Stimulated activated CD4-positive, alpha-beta T cell treated with anti-CD3 and anti-CD28 coated beads, Interleukin-4, amount 100 ng/mL, for 1 hour (primary cell): Measurements from ENCODE around the gene AGAP1.
"Not testable (repeated sequence)": the region's sequence is repeated elsewhere in the genome, so short reads cannot be mapped to it uniquely, and the experiment has no call there.

Experiments used
- DNase-seq: peaks from one replicate; pipeline ENCODE4 v3.0.0-alpha.2; 2020

Gene AGAP1

DNA sequence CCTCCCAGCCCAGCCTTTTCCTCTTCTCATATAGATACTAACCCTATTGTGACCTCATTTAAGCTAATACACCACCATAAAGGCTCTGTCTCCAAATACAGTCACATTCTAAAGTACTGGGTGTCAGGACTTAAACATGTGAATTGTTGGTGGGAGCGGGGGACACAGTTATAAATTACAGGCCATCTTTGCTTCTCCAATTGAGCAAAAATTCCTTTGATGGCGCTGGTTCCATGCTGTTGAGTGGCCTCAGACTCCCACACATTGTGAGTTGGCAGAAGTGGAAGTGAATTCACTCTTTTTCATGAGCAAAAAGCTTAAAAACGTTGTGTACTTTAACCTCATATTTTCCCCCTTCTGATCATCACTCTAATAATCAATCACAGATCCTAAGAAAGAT is 628.4 kb downstream of the AGAP1 start:
- DNase-seq: no peak

- DNase-seq: no peak
Measured at GRCh38 chr2:236123716-236124115, 629.9 kb downstream of the AGAP1 start.

DNA sequence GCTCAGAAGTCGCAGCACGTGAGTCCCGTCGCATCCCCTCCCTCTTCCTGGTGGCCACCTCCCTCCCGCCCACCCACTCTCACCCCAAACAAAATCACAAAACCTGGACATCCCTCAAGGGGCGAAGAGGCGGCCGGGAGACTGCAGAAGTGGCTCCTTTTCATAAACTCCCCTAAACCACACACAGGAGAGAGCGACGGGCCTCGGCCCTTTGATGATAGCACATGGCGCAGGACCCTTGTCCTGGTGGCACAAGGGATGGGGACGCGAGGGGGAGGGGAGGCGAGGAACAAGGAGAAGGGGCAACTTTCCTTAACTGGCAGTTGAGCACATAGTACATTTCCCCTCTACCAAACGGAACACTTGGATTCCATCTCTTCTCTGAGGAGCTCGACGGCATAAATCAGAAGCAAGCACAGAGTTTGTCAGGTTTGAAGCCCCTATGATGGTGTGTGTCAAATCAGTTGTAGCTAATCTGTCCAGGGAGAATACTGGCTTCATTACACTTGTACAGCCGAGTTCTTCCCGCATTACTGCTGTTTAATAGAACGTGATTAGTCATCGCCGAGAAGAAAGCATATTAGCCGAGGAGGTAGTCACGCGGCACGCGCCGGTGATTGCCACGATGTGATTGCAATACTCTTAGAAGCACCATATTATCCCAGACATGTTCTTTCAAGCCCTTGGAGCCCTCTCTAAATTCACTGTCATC is 630.5 kb downstream of the AGAP1 start:
- no peak for DNase-seq

DNA sequence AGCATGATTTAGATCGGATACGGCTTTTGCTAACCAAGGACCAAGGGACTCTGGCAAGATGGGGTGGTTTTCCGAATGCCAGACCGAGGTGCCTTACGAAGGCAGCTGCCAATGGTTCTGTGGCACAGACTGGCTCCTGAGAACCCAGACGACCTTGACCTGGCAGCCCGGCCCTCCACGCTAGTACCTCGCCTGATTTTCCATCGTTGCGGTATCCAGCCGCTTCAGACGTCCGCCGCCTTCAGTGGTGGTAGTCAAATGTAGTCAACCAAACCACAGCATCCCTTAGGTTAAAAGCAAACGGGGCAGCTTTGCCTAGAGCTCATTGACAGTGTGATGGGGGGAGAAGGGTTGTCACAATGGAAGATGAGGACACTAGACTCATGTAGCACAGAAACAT is 631.7 kb downstream of the AGAP1 start:
- no peak for DNase-seq

DNA sequence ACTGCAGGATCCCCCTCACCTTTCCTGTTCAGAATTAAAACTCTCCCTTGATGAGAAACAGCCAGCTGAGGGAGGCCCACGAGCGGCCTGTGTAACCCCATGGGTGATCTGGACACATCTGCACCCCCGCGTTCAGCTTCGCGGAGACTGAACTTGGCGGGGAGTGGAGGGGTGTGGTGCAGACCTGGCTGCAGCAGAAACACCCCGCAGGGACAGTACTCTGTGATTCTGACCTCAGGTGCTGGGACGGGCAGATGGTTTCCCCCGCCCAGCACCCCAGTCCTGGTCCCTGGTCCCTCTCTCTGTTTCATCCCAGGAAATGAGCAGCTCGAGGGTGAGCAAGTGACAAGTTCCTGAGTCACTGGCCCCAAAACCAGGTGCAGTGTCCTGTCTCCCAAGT is 633.2 kb downstream of the AGAP1 start:
- no peak for DNase-seq

DNA sequence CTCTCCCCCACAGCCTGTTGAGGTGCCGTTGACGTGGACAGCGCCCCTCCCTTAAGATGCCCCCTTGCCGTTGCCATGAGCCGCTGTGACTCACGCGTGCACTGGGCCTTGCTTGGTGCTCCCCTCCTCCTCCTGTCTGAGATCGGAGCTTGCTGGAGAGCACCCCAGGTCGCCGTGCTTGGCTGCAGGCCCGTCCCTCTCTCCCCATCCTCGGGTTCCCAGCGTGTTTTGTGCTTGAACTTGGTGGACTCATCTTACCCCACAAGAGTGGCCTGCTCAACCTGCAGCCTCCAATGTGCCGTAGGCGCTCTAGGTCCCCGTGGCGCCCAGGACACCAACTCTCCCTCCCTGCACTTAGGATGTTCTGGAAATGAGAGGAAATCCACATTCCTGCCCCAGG is 634.5 kb downstream of the AGAP1 start:
- DNase-seq: no peak

DNA sequence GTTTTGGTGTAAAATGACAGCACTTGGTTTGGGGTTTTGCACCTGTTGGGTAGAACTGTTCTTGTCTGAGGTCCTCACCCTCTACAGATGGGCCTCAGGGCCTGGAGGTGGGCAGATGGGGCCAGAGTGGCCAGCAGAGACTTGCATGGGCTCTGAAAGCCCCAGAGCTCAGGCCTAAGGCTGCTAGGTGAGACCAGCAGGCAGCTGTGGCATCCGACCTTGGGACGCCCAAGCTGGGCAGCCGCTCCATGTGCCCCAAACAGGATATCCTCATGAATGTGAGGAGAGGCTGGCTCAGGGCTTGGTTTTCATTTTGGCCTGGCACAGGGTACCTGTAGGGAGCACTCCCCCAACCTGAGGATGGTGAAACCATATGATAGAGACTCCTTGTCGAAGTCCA is 636.1 kb downstream of the AGAP1 start:
- DNase-seq: no peak

GRCh38 chr2:236130349-236130998 is 636.6 kb downstream of the AGAP1 start:
- no peak for DNase-seq

DNA sequence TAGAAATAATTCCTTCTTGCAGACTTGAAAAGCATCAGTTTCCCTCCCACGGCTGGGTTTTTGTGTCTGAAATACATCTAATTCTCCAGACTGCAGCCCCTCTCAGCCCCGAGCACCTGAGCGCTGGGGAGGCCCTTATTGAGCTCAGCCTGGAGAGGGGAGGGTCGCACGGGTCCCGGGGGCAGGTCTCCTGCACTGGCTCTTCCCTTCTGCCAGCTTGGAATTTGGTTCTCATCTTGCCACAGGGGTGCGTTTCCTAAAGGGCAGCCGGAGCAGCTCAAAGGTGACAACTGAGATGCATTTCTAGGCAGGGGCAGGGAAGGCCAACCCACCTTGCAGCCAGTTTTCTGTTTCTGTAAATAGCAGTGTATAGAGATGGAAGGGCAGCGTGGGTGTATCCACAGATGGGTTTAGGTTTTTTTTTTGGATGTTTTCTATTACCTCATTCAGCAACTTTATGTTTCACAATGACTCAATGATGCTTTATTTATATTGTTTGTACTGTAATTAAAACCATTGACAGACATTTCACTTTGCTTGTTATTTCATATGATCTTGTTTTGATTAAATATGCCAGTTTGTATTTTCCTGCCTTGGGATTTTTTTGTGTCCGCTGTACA is 637.3 kb downstream of the AGAP1 start:
- DNase-seq: no peak

GRCh38 chr2:236133410-236134012 is 639.7 kb downstream of the AGAP1 start:
- DNase-seq: no peak

DNA sequence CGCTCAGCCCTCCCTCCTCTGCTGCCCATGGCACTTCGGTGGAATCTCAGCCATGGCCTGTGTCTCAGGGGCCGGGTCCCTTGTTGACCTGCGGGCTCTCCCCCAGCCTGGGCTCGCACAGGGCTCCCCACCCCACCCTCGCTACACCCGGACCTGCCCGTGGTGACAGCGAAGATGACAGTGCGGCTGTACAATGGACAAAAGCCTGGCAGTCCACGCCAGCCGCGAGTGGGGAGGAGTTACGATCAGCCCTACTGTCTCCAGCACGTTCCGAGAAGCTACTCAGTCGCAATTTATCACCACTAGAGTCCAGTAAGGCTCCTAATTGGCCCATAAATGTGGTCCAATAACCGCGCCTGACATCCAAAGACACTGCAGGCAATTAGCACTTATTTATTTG is 642.7 kb downstream of the AGAP1 start:
- no peak for DNase-seq

GRCh38 chr2:236137066-236137465 is 643.2 kb downstream of the AGAP1 start:
- no peak for DNase-seq

DNA sequence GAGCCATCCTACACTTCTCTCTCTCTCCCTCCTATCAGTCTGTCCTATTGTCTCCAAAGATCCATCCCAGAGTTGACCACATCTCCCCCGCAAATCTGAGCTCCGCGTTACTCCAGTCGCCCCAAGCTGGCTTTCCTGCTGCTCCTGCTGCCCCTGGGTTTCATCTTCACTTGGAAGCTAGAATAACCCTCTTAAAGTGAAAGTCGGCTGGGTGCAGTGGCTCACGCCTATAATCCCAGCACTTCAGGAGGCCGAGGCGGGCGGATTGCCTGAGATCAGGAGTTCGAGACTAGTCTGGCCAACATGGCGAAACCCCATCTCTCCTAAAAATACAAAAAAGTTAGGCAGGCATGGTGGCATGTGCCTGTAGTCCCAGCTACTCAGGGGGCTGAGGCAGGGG is 647.8 kb downstream of the AGAP1 start:
- DNase-seq: not testable (repeated sequence)

GRCh38 chr2:236143811-236144210 is 650.0 kb downstream of the AGAP1 start:
- no peak for DNase-seq

DNA sequence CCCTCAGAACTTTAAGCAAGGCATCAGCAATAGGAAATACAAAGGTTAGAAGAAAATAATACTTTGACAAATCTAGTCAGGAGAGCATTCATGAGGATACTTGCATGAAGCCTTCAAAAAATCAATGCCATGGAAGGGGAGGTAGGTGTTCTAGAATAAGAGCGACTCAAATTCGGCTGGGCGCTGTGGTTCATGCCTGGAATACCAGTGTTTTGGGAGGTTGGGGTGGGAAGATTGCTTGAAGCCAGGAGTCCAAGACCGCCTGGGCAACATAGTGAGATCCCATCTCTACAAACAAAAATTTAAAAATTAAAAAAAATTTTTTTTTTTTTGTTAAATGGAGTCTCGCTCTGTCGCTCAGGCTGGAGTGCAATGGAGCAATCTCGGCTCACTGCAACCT is 652.6 kb downstream of the AGAP1 start:
- DNase-seq: no peak

DNA sequence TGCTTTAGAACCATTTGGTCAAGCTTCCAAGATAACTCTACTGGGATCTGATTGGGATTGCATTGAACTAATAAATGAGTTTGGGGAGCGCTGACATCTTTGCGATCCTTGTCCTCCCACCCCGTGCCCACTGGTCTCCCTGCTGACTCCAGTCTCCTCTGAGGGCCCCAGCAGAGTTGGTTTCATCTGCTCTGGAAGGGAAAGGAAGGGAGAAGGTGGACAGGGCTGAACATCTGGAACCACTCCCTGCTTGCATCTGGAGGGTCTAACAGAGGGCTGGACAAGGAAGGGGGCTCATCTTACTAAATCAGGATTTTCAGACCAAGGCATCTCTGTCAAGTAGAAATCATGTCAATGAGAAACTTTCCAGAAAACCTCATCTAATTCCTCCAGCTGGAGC is 661.6 kb downstream of the AGAP1 start:
- no peak for DNase-seq

DNA sequence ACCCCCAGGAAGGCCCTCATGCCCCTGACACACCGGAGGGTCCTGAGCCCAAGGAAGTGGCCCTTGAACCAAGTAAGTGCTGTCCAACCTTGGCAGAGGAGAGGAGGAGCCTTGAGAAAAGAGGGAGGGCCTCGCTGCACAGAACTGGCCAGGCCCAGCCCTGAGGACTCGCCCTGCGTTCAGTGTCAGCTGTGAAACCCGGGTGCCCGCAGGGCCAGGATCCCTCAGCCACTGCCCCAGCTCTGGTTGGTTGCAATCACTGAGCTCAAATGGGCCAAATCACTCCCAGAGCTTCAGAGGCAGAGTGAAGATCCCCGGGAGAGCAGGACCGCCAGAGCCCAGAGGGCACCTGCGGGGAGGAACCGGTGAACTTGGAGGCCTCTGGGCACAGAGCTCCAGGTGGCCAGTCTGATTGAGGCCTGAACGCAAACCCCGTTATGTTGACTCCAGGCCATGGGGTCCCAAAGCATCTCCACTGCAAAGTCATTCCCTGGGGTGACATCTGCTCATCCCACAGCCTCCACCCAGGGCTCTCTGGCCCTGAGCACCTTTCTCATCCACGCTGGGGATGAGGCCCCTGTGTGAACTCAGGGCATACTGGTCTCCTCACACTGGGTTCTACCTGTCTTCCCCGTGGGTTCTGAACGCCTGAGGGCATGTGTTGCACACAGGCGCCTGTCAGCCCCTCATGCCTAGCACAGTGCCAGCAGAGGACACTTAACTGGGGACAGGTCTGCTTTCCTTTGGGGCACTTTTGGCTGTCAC is 662.4 kb downstream of the AGAP1 start:
- no peak for DNase-seq

- DNase-seq: no peak
Measured at GRCh38 chr2:236156860-236157194, 663.0 kb downstream of the AGAP1 start.

DNA sequence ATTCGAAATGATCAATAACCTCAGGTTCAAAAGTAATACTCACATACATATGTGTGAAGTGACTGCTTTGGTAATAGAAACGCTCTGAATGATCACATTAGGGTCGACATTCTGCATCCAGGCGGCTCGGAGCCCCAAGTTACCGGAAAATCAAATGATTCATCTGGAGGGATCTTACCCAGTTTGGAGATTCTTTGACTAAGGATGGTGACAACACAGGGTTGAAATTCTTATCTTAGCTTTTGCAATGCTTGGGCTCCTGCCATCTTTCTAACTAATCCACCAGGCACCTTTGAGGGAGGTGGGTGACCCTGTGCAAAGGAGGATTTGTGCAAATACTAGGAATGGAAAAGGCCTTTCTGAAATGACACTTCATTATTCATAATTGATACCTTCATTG is 663.5 kb downstream of the AGAP1 start:
- DNase-seq: no peak

GRCh38 chr2:236157815-236158498 is 664.1 kb downstream of the AGAP1 start:
- DNase-seq: no peak

DNA sequence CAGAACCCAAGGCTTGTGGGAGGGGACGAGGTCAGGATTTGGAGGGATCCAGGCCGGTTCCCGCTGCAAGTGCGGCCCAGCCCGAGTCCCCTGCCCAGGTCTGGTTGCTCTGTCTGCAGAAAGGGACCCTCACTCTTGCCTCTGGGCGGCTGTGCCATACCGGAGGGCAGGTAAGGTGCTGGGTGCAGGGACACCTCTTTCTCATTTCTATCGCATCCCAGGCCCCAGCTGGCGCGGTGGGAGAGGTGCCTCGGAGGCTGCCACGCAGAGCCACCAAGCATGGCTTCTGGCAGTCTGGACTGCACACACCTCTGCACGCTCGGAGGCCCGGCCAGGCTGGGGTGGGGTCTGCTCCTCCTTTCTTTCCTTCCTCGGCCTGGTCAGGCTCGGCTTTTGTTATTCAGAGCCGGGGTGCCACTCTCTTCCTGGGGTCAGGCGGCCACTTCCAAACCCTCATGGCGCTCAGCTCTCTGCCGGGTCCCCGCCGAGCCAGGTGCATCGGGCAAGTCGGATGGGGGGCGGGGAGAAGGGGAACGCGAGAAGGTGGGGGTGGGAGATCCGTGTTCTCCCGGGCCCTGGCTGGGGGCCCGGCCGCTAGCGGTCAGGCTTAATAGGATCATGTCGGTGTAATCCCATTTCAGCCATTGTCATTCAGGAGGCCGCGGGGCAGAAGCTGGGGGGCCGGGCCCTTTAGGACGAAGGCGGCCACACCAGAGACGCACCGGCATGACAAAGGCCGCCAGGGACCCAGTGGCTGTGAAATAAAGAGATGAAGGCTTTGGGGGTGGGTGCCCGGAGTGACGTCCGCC is 665.3 kb downstream of the AGAP1 start:
- DNase-seq: no peak

GRCh38 chr2:236159778-236160170 is 665.9 kb downstream of the AGAP1 start:
- no peak for DNase-seq
